Neutrophil (primary cell): ENCODE measurements around the gene SEMA3A.

Experiments used
- H3K27ac ChIP-seq: fragments of 200-600 bp; sonication (generic); 2 replicates; pipeline ENCODE4 v1.5.1; 2016; ENCODE audit warnings: mild to moderate bottlenecking, moderate library complexity
- H3K27me3 ChIP-seq: fragments of 200-600 bp; sonication (generic); 2 replicates; pipeline ENCODE4 v1.6.0; 2016; ENCODE audit warnings: mild to moderate bottlenecking
- H3K36me3 ChIP-seq: fragments of 200-600 bp; sonication (generic); 2 replicates; pipeline ENCODE4 v1.5.1; 2017
- H3K4me1 ChIP-seq, 2 experiments: fragments of 200-600 bp in 1 of 2; sonication (generic) in 1 of 2; 1 replicate in 1 of 2; 2 replicates in 1 of 2; pipeline versions ENCODE4 v1.5.1 to v1.6.1; 2013 to 2016; ENCODE audit warnings: low read depth in 1 of 2, low read length in 1 of 2, mild to moderate bottlenecking in 1 of 2, moderate library complexity in 1 of 2; ENCODE audit not compliant: control insufficient read depth in 1 of 2, insufficient read depth in 1 of 2
- H3K4me3 ChIP-seq, 2 experiments: fragments of 200-600 bp in 1 of 2; sonication (generic) in 1 of 2; 1 replicate in 1 of 2; 2 replicates in 1 of 2; pipeline ENCODE4 v1.5.1; 2013 to 2016; ENCODE audit warnings: low read depth in 1 of 2, low read length in 1 of 2, mild to moderate bottlenecking in 1 of 2, moderate library complexity in 1 of 2
- H3K9me3 ChIP-seq: fragments of 200-600 bp; sonication (generic); 2 replicates; pipeline ENCODE4 v1.5.1; 2016
- CTCF ChIP-seq: fragments of 200-600 bp; sonication (generic); IDR thresholded peaks from 2 replicates; pipeline ENCODE4 v1.5.1; 2016; ENCODE audit warnings: antibody characterized with exemption

Gene SEMA3A

GRCh38 chr7:83941300-83941699 is 253.3 kb downstream of the SEMA3A start:
- H3K9me3 ChIP-seq: no peaks in the 10 kb centered on the region
- no peak overlapping the region for H3K27ac ChIP-seq
- no peaks in the 10 kb centered on the region for H3K36me3 ChIP-seq
- TF ChIP-seq CTCF: no peak
- H3K4me3 ChIP-seq: no peak overlapping the region
- peaks cover 11 to 18% of the 10 kb centered on the region in 2 experiments for H3K4me1 ChIP-seq
- no peaks in the 10 kb centered on the region for H3K27me3 ChIP-seq

- peak overlapping the region; percentile 81 for H3K27ac ChIP-seq
- no peaks in the 10 kb centered on the region for H3K36me3 ChIP-seq
Observed at GRCh38 chr7:83937930-83938329, 256.7 kb downstream of the SEMA3A start.

GRCh38 chr7:83936056-83936708 is 258.4 kb downstream of the SEMA3A start:
- peaks cover 28 to 34% of the 10 kb centered on the region in 2 experiments for H3K4me1 ChIP-seq
- no peak for TF ChIP-seq CTCF
- peak overlapping the region; percentile 81 for H3K27ac ChIP-seq
- no peaks in the 10 kb centered on the region for H3K36me3 ChIP-seq
- no peaks in the 10 kb centered on the region for H3K9me3 ChIP-seq
- H3K4me3 ChIP-seq: peak overlapping the region in 1 of 2 experiments; percentile 15
- H3K27me3 ChIP-seq: no peaks in the 10 kb centered on the region

More at GRCh38 chr7:83937930-83938329, 256.7 kb downstream of the SEMA3A start:
- H3K9me3 ChIP-seq: no peaks in the 10 kb centered on the region
- no peaks in the 10 kb centered on the region for H3K27me3 ChIP-seq
- peaks cover 28 to 34% of the 10 kb centered on the region in 2 experiments for H3K4me1 ChIP-seq
- TF ChIP-seq CTCF: no peak
- H3K4me3 ChIP-seq: no peak overlapping the region

GRCh38 chr7:83934118-83934734 is 260.4 kb downstream of the SEMA3A start:
- Histone ChIP-seq H3K4me1 (peaks cover 32 to 41% of the 10 kb centered on the region in 2 experiments), H3K4me3 (no peak overlapping the region), H3K36me3 (no peaks in the 10 kb centered on the region), H3K9me3 (no peaks in the 10 kb centered on the region), H3K27ac (no peak overlapping the region), H3K27me3 (no peaks in the 10 kb centered on the region)
- TF ChIP-seq CTCF: no peak

- Histone ChIP-seq H3K4me1 (peaks cover 28 to 31% of the 10 kb centered on the region in 2 experiments), H3K27me3 (no peaks in the 10 kb centered on the region), H3K9me3 (no peaks in the 10 kb centered on the region), H3K36me3 (no peaks in the 10 kb centered on the region), H3K27ac (no peak overlapping the region), H3K4me3 (no peak overlapping the region)
- TF ChIP-seq CTCF: no peak
Observed at GRCh38 chr7:83931968-83932367, 262.6 kb downstream of the SEMA3A start.
